Lower leg skin (tissue), 3 donors: ENCODE results near the gene CYTH3.

ENCODE experiments used
- CTCF ChIP-seq, 3 donors: fragments of 450-650 bp; IDR thresholded peaks; one replicate each; pipeline ENCODE4 v1.5.1; 2016; ENCODE audit warnings: antibody characterized with exemption in 3 of 3, mild to moderate bottlenecking in 3 of 3, moderate library complexity in 2 of 3
- POLR2A ChIP-seq, 2 donors: fragments of 450-650 bp; IDR thresholded peaks; one replicate each; pipeline ENCODE4 v1.6.1; 2016 to 2017; ENCODE audit warnings: antibody characterized with exemption in 2 of 2, mild to moderate bottlenecking in 1 of 2, moderate library complexity in 1 of 2

GRCh38 chr7:6180344-6180725 is 92.1 kb downstream of the CYTH3 start:
- TF ChIP-seq CTCF (IDR thresholded peaks at IDR 0.05) (no peak), POLR2A (IDR thresholded peaks at IDR 0.05) (no peak)
